ENCODE results near the gene DTNB.

DNA sequence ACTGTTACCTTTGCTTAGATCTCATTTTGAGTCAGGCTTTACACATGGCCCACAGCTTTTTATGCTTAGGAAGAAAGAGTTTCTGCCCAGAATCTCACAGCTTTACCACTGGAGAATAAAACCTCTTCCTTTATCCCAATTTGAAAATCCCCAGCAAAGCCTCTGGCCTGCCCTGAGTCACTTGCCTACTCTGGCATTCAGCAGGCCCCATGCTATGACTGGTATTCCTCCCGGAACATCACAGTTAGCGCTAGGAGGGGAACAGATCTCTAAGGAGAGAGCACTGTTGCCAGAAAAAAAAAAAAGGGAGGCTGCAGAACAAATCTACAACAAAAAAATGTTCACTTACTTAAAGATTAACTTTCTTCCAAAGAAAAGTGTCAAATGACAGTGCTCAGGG, 178.8 kb downstream of the DTNB start:
- TF ChIP-seq, protein P1, sequence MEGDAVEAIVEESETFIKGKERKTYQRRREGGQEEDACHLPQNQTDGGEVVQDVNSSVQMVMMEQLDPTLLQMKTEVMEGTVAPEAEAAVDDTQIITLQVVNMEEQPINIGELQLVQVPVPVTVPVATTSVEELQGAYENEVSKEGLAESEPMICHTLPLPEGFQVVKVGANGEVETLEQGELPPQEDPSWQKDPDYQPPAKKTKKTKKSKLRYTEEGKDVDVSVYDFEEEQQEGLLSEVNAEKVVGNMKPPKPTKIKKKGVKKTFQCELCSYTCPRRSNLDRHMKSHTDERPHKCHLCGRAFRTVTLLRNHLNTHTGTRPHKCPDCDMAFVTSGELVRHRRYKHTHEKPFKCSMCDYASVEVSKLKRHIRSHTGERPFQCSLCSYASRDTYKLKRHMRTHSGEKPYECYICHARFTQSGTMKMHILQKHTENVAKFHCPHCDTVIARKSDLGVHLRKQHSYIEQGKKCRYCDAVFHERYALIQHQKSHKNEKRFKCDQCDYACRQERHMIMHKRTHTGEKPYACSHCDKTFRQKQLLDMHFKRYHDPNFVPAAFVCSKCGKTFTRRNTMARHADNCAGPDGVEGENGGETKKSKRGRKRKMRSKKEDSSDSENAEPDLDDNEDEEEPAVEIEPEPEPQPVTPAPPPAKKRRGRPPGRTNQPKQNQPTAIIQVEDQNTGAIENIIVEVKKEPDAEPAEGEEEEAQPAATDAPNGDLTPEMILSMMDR (conservative IDR thresholded peaks at IDR 0.05; ENCODE audit: low read depth, low read length) = no peak
- TF ChIP-seq RAD21 (IDR thresholded peaks at IDR 0.05; ENCODE audit: low read length) (no peak), CHD1 (IDR thresholded peaks at IDR 0.05; ENCODE audit: low read depth, low read length) (no peak), RCOR1 (IDR thresholded peaks at IDR 0.05; ENCODE audit: insufficient replicate concordance, low read length) (no peak), MXI1 (IDR thresholded peaks at IDR 0.05; ENCODE audit: borderline replicate concordance, low read depth, low read length) (no peak), BHLHE40 (IDR thresholded peaks at IDR 0.05; ENCODE audit: low read depth, low read length) (no peak), RFX5 (IDR thresholded peaks at IDR 0.05; ENCODE audit: low read depth, low read length) (no peak), SMC3 (IDR thresholded peaks at IDR 0.05; ENCODE audit: low read depth, low read length) (no peak), POLR2A (IDR thresholded peaks at IDR 0.05; ENCODE audit: low read depth, low read length) (no peak), CEBPB (IDR thresholded peaks at IDR 0.05; ENCODE audit: low read depth, low read length) (no peak)
- TF ChIP-seq, protein P2, sequence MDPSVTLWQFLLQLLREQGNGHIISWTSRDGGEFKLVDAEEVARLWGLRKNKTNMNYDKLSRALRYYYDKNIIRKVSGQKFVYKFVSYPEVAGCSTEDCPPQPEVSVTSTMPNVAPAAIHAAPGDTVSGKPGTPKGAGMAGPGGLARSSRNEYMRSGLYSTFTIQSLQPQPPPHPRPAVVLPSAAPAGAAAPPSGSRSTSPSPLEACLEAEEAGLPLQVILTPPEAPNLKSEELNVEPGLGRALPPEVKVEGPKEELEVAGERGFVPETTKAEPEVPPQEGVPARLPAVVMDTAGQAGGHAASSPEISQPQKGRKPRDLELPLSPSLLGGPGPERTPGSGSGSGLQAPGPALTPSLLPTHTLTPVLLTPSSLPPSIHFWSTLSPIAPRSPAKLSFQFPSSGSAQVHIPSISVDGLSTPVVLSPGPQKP (IDR thresholded peaks at IDR 0.05; ENCODE audit: borderline replicate concordance, low read depth, low read length) = no peak
- TF ChIP-seq, protein P3, sequence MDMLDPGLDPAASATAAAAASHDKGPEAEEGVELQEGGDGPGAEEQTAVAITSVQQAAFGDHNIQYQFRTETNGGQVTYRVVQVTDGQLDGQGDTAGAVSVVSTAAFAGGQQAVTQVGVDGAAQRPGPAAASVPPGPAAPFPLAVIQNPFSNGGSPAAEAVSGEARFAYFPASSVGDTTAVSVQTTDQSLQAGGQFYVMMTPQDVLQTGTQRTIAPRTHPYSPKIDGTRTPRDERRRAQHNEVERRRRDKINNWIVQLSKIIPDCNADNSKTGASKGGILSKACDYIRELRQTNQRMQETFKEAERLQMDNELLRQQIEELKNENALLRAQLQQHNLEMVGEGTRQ (IDR thresholded peaks at IDR 0.05; ENCODE audit: low read depth, low read length) = no peak
